ENCODE data around the gene VASP.

DNA sequence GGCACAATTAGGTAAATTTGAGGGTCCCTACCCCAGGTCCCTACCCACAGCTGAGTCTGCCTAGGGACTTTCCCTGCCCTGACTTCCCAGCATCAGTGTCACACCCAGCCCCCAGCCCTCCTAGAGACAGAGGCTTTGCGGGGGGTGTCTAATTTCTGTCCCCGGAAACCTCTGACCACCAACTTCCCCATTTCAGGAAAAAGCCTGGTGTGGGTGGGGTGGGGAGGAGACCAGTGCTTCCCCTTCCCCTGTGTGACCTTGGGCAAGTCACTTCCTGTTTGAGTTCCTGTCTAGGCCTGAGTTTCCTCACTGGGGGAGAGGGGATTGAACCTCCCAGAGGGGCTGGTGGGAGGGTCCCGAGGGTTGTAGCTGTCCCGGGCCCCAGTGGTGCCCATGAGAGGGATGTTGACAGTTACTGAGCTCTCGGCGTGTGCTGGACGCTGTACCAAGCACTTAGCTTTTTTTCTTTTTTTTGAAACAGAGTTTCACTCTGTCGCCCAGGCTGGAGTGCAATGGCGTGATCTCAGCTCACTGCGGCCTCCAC is 7.9 kb downstream of the VASP start:
- TF ChIP-seq, protein P1, sequence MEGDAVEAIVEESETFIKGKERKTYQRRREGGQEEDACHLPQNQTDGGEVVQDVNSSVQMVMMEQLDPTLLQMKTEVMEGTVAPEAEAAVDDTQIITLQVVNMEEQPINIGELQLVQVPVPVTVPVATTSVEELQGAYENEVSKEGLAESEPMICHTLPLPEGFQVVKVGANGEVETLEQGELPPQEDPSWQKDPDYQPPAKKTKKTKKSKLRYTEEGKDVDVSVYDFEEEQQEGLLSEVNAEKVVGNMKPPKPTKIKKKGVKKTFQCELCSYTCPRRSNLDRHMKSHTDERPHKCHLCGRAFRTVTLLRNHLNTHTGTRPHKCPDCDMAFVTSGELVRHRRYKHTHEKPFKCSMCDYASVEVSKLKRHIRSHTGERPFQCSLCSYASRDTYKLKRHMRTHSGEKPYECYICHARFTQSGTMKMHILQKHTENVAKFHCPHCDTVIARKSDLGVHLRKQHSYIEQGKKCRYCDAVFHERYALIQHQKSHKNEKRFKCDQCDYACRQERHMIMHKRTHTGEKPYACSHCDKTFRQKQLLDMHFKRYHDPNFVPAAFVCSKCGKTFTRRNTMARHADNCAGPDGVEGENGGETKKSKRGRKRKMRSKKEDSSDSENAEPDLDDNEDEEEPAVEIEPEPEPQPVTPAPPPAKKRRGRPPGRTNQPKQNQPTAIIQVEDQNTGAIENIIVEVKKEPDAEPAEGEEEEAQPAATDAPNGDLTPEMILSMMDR (IDR thresholded peaks at IDR 0.05), result no peak
- TF ChIP-seq POLR2A (IDR thresholded peaks at IDR 0.05), result no peak

Measured in testis (tissue), 2 donors.